ENCODE measurements around the gene SNRNP70. TPM values are rescaled to one million over a fixed set of nuclear protein-coding genes. Genes with fewer than 3 reads are reported as not detected.
A peak's percentile ranks its signal among the peaks of the same experiment; 100 is the strongest.
"Not testable (repeated sequence)": the region's sequence is repeated elsewhere in the genome, so short reads cannot be mapped to it uniquely, and the experiment has no call there.

The SNRNP70 gene, protein sequence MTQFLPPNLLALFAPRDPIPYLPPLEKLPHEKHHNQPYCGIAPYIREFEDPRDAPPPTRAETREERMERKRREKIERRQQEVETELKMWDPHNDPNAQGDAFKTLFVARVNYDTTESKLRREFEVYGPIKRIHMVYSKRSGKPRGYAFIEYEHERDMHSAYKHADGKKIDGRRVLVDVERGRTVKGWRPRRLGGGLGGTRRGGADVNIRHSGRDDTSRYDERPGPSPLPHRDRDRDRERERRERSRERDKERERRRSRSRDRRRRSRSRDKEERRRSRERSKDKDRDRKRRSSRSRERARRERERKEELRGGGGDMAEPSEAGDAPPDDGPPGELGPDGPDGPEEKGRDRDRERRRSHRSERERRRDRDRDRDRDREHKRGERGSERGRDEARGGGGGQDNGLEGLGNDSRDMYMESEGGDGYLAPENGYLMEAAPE
- 203 TPM for total RNA-seq (ENCODE audit: unreplicated experiment)
- long read RNA-seq, transcript SNRNP70-201 (10 exons, 1,603 nt), result minor isoform, 24 of 86 reads
- long read RNA-seq, transcript SNRNP70-206 (10 exons, 1,574 nt), result major isoform, 49 of 86 reads
- long read RNA-seq, partial matches to known transcripts, result 3 of 86 reads
- long read RNA-seq, other reads (novel, unspliced or antisense), result 7 of 86 reads

DNA sequence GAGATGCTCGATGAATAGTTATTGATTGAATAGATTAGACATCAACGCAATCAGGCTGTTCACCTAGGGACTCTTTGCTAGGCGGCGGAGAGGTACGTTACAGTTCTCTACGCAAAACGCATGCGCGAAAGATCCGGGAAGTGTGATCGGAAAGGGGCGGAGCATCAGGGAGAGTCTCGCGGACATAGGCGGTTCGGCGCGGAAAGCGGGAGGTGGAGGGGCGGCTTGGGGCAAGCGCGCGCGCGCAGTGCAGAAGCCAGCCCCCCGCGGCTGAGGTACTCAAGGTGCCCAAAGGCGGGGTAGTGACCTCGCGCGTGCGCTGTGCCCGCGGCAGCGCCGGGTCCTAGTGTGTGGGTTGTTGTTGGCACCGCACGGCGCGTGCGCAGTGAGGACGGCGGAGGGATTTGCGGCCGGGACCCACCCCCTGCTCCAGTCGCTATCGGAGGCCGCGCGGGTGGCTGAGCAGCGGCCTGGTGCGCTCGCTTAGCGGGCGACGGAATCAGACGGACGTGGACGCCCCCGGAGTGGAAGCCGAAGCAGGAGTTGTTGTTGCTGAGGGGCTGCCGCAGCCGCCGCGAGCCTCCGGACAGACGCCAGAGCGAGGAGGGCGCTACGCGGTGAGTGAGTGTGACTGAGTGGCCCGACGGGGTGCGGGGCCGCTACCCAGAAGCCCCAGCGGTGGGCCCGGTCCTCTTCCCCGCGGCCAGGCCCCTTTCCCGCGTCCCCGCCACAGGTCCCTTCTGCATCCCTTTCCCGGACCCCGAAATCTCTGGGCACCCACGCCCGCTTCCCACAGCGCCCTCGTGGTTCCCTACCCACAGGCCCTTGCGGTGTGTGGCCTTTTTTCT lies at the start of gene SNRNP70:
Gene SNRNP70 (plus strand): TSS at position 432 of the 848 bp plus-strand sequence. CDS start 964 bp downstream, outside the sequence.
- H3K4me1 Mint-ChIP-seq (ENCODE audit: unreplicated experiment), result peaks cover 22% of the 10 kb centered on the region
- H3K9me3 Mint-ChIP-seq (ENCODE audit: unreplicated experiment), result no peaks in the 10 kb centered on the region
- peak; percentile 100 for DNase-seq (ENCODE audit: low spot score)
- H3K36me3 Mint-ChIP-seq (ENCODE audit: low read depth, unreplicated experiment), result peaks cover 27% of the 10 kb centered on the region
- peak within 1 kb of the TSS; percentile 95 for H3K27ac Mint-ChIP-seq (ENCODE audit: unreplicated experiment)
- TF ChIP-seq, protein P1, sequence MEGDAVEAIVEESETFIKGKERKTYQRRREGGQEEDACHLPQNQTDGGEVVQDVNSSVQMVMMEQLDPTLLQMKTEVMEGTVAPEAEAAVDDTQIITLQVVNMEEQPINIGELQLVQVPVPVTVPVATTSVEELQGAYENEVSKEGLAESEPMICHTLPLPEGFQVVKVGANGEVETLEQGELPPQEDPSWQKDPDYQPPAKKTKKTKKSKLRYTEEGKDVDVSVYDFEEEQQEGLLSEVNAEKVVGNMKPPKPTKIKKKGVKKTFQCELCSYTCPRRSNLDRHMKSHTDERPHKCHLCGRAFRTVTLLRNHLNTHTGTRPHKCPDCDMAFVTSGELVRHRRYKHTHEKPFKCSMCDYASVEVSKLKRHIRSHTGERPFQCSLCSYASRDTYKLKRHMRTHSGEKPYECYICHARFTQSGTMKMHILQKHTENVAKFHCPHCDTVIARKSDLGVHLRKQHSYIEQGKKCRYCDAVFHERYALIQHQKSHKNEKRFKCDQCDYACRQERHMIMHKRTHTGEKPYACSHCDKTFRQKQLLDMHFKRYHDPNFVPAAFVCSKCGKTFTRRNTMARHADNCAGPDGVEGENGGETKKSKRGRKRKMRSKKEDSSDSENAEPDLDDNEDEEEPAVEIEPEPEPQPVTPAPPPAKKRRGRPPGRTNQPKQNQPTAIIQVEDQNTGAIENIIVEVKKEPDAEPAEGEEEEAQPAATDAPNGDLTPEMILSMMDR (IDR thresholded peaks at IDR 0.05; ENCODE audit: unreplicated experiment), result no peak
- H3K27me3 Mint-ChIP-seq (ENCODE audit: unreplicated experiment), result peaks cover 9% of the 10 kb centered on the region
- H3K4me3 Mint-ChIP-seq (ENCODE audit: unreplicated experiment), result peak within 1 kb of the TSS; percentile 100

GRCh38 chr19:49036815-49037214 lies 48.4 kb upstream of the SNRNP70 start, which contains the start of gene CGB1:
CGB1 (minus strand) TSS chr19:49036895; CDS start chr19:49036711, 184 bp downstream.
- not testable (repeated sequence) for H3K27me3 Mint-ChIP-seq (ENCODE audit: unreplicated experiment); H3K36me3 Mint-ChIP-seq (ENCODE audit: low read depth, unreplicated experiment); H3K27ac Mint-ChIP-seq (ENCODE audit: unreplicated experiment); DNase-seq (ENCODE audit: low spot score); H3K9me3 Mint-ChIP-seq (ENCODE audit: unreplicated experiment); H3K4me3 Mint-ChIP-seq (ENCODE audit: unreplicated experiment); H3K4me1 Mint-ChIP-seq (ENCODE audit: unreplicated experiment)
- TF ChIP-seq, protein P1 (IDR thresholded peaks at IDR 0.05; ENCODE audit: unreplicated experiment), result peak; percentile 72

DNA sequence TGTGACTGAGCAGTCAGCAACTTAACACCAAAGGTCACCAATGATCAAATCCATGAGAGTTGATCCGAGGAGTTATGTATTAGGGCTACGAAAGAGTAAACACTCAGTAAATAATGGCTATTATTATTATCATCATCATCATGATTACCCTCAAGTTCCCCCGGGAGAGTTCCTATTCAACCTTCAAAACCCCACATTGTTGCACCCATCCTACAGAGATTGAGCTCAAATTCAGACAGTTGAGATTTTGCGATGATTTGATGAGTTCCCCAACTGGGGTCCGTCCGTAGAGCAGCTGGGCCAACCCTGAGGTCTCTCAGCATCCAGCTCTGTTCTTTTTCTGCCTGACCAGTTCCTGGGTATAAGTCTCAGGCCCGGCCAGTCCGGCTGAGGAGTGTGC lies 47.1 kb upstream of the SNRNP70 start:
- DNase-seq (ENCODE audit: low spot score); H3K4me1 Mint-ChIP-seq (ENCODE audit: unreplicated experiment); H3K9me3 Mint-ChIP-seq (ENCODE audit: unreplicated experiment); H3K4me3 Mint-ChIP-seq (ENCODE audit: unreplicated experiment); H3K36me3 Mint-ChIP-seq (ENCODE audit: low read depth, unreplicated experiment); H3K27ac Mint-ChIP-seq (ENCODE audit: unreplicated experiment): not testable (repeated sequence)
- peaks cover 13% of the 10 kb centered on the region for H3K27me3 Mint-ChIP-seq (ENCODE audit: unreplicated experiment)

DNA sequence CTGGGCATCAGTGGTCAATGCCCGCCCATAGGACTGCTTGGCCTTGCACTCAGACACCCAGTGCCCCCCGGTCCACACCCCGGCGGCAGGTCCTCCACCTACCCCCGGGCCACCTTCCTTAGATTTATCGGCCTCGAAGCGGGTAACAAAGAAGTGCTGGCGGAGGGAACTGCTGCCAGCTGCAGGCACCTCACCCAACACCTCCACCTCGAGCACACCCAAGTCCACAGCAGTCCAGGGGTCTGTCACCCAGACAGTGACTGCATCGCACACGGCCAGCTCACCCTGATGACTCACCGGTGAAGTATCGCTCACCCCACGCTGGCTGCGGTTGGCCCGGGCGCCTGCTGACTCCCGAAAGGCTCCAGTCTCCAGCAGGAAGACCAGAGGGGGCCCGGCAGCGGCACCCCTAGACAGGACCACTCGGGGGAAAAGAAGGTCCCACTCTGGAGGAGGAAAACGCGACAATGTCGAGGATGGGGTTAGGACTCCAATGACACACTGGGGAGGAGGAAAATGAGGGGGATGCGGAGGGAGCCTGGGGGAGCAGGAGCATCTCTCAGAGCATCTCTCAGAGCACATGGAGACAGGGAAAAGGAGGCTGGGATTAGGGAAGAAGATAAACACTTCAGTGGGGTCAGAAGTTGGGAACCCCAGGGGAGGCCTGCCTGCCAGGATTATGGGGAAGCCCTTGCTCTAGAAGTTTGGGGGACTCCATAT lies 46.5 kb upstream of the SNRNP70 start:
- peaks cover 13% of the 10 kb centered on the region for H3K27me3 Mint-ChIP-seq (ENCODE audit: unreplicated experiment)
- H3K9me3 Mint-ChIP-seq (ENCODE audit: unreplicated experiment); H3K4me3 Mint-ChIP-seq (ENCODE audit: unreplicated experiment); H3K27ac Mint-ChIP-seq (ENCODE audit: unreplicated experiment); H3K4me1 Mint-ChIP-seq (ENCODE audit: unreplicated experiment); DNase-seq (ENCODE audit: low spot score); H3K36me3 Mint-ChIP-seq (ENCODE audit: low read depth, unreplicated experiment): not testable (repeated sequence)

GRCh38 chr19:49039736-49040135 lies 45.5 kb upstream of the SNRNP70 start:
- not testable (repeated sequence) for DNase-seq (ENCODE audit: low spot score); H3K4me3 Mint-ChIP-seq (ENCODE audit: unreplicated experiment); H3K9me3 Mint-ChIP-seq (ENCODE audit: unreplicated experiment); H3K27ac Mint-ChIP-seq (ENCODE audit: unreplicated experiment); H3K36me3 Mint-ChIP-seq (ENCODE audit: low read depth, unreplicated experiment); H3K4me1 Mint-ChIP-seq (ENCODE audit: unreplicated experiment)
- H3K27me3 Mint-ChIP-seq (ENCODE audit: unreplicated experiment), result peaks cover 13% of the 10 kb centered on the region

GRCh38 chr19:49042177-49042576 lies 43.1 kb upstream of the SNRNP70 start:
- TF ChIP-seq, protein P1 (IDR thresholded peaks at IDR 0.05; ENCODE audit: unreplicated experiment), result no peak
- DNase-seq (ENCODE audit: low spot score), result no peak
- no peaks in the 10 kb centered on the region for H3K4me1 Mint-ChIP-seq (ENCODE audit: unreplicated experiment)
- no peaks in the 10 kb centered on the region for H3K9me3 Mint-ChIP-seq (ENCODE audit: unreplicated experiment)
- H3K27ac Mint-ChIP-seq (ENCODE audit: unreplicated experiment), result no peak overlapping the region
- H3K36me3 Mint-ChIP-seq (ENCODE audit: low read depth, unreplicated experiment), result no peaks in the 10 kb centered on the region
- H3K4me3 Mint-ChIP-seq (ENCODE audit: unreplicated experiment), result no peak overlapping the region
- H3K27me3 Mint-ChIP-seq (ENCODE audit: unreplicated experiment), result peaks cover 5% of the 10 kb centered on the region

- not testable (repeated sequence) for H3K27me3 Mint-ChIP-seq (ENCODE audit: unreplicated experiment); DNase-seq (ENCODE audit: low spot score); H3K4me1 Mint-ChIP-seq (ENCODE audit: unreplicated experiment); H3K36me3 Mint-ChIP-seq (ENCODE audit: low read depth, unreplicated experiment); H3K9me3 Mint-ChIP-seq (ENCODE audit: unreplicated experiment); H3K27ac Mint-ChIP-seq (ENCODE audit: unreplicated experiment); H3K4me3 Mint-ChIP-seq (ENCODE audit: unreplicated experiment)
Measured at GRCh38 chr19:49042666-49043065, 42.6 kb upstream of the SNRNP70 start.

GRCh38 chr19:49043548-49043947 lies 41.7 kb upstream of the SNRNP70 start, which contains the start of gene CGB5:
CGB5 (plus strand) TSS chr19:49043848; CDS start chr19:49044210, 362 bp downstream.
- H3K36me3 Mint-ChIP-seq (ENCODE audit: low read depth, unreplicated experiment); H3K9me3 Mint-ChIP-seq (ENCODE audit: unreplicated experiment); H3K27ac Mint-ChIP-seq (ENCODE audit: unreplicated experiment); H3K4me3 Mint-ChIP-seq (ENCODE audit: unreplicated experiment); DNase-seq (ENCODE audit: low spot score); H3K4me1 Mint-ChIP-seq (ENCODE audit: unreplicated experiment); H3K27me3 Mint-ChIP-seq (ENCODE audit: unreplicated experiment): not testable (repeated sequence)

Measured in endothelial cell (in vitro differentiated cells).